Large intestine (tissue), 3 donors: Measurements from ENCODE around the gene MIPOL1. TPM values are rescaled to one million over a fixed set of nuclear protein-coding genes. Genes with fewer than 3 reads are reported as not detected.
"Not testable (repeated sequence)": the region's sequence is repeated elsewhere in the genome, so short reads cannot be mapped to it uniquely, and the experiment has no call there.

Experiments
- DNase-seq, 2 donors: peaks; one replicate each; pipeline versions ENCODE4 v3.0.0 to v3.0.0-alpha.2; 2013
- H3K27ac ChIP-seq: one replicate; pipeline ENCODE4 v1.5.1; 2013; ENCODE audit warnings: low read length
- H3K27me3 ChIP-seq: 2 replicates; pipeline ENCODE4 v1.6.1; 2013; ENCODE audit warnings: low read length; ENCODE audit not compliant: control insufficient read depth, insufficient read depth
- H3K36me3 ChIP-seq: 2 replicates; pipeline ENCODE4 v1.6.1; 2013; ENCODE audit warnings: low read length; ENCODE audit not compliant: control insufficient read depth, insufficient read depth
- H3K4me1 ChIP-seq: one replicate; pipeline ENCODE4 v1.6.1; 2013; ENCODE audit warnings: low read length; ENCODE audit not compliant: control insufficient read depth, insufficient read depth
- H3K4me3 ChIP-seq: one replicate; pipeline ENCODE4 v1.5.1; 2013; ENCODE audit warnings: low read length
- H3K9me3 ChIP-seq: one replicate; pipeline ENCODE4 v1.6.1; 2013; ENCODE audit warnings: mild to moderate bottlenecking, low read depth, low read length, moderate library complexity; ENCODE audit not compliant: control insufficient read depth
- WGBS: methylation state at CpG from one replicate; pipeline ENCODE4 v1.1.5; 2013; ENCODE audit warnings: low lambda C conversion rate; ENCODE audit not compliant: insufficient coverage; 5-methylcytosine and 5-hydroxymethylcytosine counted together
- polyA plus RNA-seq: library from polyadenylated mRNA; unstranded; fragments of 120-200 nt; gene quantifications from one replicate; pipeline ENCODE4 v1.2.1, GENCODE V29; 2013

MIPOL1 gene
- polyA plus RNA-seq, 1 donor, result 10.0 TPM

- H3K4me1 ChIP-seq, result no peaks in the 10 kb centered on the region
- no peak overlapping the region for H3K4me3 ChIP-seq
- no peaks in the 10 kb centered on the region for H3K27me3 ChIP-seq
- H3K27ac ChIP-seq, result no peak overlapping the region
- DNase-seq, result peak in 1 of 2 donors; percentile 23
- no peaks in the 10 kb centered on the region for H3K36me3 ChIP-seq
- 88% methylated on average over 2 of the region's 6 CpGs for WGBS
- H3K9me3 ChIP-seq, result no peaks in the 10 kb centered on the region
Measured at GRCh38 chr14:37384870-37385596, 187.3 kb downstream of the MIPOL1 start.

DNA sequence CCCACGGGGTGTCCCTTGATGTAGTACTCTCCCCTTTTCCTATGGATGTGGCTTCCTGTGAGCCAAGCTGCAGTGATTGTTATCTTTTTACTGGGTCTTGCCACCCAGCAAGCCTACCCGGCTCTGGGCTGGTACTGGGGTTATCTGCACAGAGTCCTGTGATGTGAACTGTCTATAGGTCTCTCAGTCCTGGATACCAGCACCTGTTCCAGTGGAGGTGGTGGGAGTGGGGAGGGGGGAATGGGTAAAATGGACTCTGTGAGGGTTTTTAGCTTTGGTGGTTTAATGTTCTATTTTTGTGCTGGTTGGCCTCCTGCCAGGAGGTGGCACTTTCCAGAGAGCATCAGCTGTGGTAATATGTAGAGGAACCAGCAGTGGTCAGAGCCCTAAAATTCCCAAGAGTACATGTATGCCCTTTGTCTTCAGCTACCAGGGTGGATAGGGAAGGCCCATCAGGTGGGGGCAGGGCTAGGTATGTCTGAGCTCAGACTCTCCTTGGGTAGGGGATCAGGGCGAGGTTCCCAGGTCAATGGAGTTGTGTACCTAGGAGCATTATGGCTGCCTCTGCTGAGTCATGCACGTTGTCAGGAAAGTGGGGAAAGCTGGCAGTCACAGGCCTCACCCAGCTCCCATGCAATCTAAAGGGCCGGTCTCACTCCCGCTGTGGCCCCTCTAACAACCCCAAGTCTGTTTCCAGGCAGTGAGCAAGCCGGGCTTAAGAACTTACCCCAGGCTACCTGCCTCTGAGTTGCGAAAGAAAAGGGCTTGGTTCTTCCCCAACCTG is 199.6 kb downstream of the MIPOL1 start:
- not testable (repeated sequence) for H3K4me3 ChIP-seq, H3K36me3 ChIP-seq, H3K4me1 ChIP-seq, H3K9me3 ChIP-seq, H3K27ac ChIP-seq, H3K27me3 ChIP-seq
- no CpG with 5 or more reads among the region's 8 CpGs for WGBS
- peak; percentile 20 to 25 for DNase-seq

GRCh38 chr14:37397941-37398215 is 200.1 kb downstream of the MIPOL1 start:
- H3K27me3 ChIP-seq, result no peaks in the 10 kb centered on the region
- no peaks in the 10 kb centered on the region for H3K36me3 ChIP-seq
- H3K27ac ChIP-seq, result no peak overlapping the region
- H3K9me3 ChIP-seq, result no peaks in the 10 kb centered on the region
- no peaks in the 10 kb centered on the region for H3K4me1 ChIP-seq
- H3K4me3 ChIP-seq, result no peak overlapping the region
- no CpG with 5 or more reads among the region's 3 CpGs for WGBS
- no peak for DNase-seq

GRCh38 chr14:37399517-37399916 is 201.8 kb downstream of the MIPOL1 start:
- H3K36me3 ChIP-seq, result no peaks in the 10 kb centered on the region
- H3K4me3 ChIP-seq, result no peak overlapping the region
- no peak overlapping the region for H3K27ac ChIP-seq
- no peaks in the 10 kb centered on the region for H3K4me1 ChIP-seq
- no peaks in the 10 kb centered on the region for H3K9me3 ChIP-seq
- no peaks in the 10 kb centered on the region for H3K27me3 ChIP-seq
- peak in 1 of 2 donors; percentile 55 for DNase-seq

DNA sequence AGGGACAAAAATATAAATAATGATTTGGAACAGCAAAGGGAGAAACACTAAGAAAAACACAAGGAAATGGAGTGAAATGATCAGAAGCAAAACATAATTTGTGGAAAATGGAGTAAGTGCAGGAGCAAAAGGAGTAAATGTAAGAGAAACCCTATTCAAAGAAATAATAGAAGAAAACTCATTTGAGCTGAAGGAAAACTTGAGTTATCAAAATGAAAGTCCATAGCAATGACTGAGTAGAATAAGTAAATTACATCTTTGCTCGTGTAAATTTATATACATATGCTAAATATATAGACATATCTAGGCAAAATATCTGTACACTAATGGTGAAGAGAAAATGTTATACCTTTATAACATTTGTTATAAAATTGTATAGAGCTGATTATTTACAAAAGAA is 203.4 kb downstream of the MIPOL1 start:
- Histone ChIP-seq H3K27me3 (no peaks in the 10 kb centered on the region), H3K9me3 (no peaks in the 10 kb centered on the region), H3K4me3 (no peak overlapping the region), H3K4me1 (no peaks in the 10 kb centered on the region), H3K36me3 (no peaks in the 10 kb centered on the region), H3K27ac (no peak overlapping the region)
- no peak for DNase-seq
- 100% methylated on average over 1 of the region's 1 CpG for WGBS

DNA sequence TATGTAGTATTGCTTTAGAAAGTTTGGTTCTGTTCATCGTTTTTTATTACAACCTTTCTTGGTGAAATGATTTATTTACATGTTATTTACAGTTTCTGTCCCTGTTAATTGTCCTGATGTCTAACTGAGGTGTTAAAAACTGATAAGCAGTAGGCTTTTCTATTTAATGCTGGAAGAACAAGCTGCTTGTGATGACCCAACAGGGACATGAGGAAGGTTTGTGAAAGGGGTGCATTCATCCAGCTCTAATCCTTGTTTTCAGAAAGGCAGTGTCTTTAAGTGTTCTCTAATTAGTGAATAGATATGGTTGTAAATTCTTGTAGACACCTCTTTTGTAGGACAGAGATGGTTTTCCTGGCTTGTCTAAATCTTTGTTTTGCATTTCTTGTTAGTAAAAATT is 205.9 kb downstream of the MIPOL1 start:
- Histone ChIP-seq H3K27ac (no peak overlapping the region), H3K27me3 (no peaks in the 10 kb centered on the region), H3K36me3 (no peaks in the 10 kb centered on the region), H3K4me1 (no peaks in the 10 kb centered on the region), H3K9me3 (no peaks in the 10 kb centered on the region), H3K4me3 (no peak overlapping the region)
- 100% methylated on average over 1 of the region's 1 CpG for WGBS
- DNase-seq, result no peak

- Histone ChIP-seq H3K36me3 (no peaks in the 10 kb centered on the region), H3K9me3 (no peaks in the 10 kb centered on the region), H3K4me1 (no peaks in the 10 kb centered on the region), H3K27ac (no peak overlapping the region), H3K4me3 (no peak overlapping the region), H3K27me3 (no peaks in the 10 kb centered on the region)
- WGBS, result 92% methylated on average over 2 of the region's 2 CpGs
- DNase-seq, result no peak
Measured at GRCh38 chr14:37406095-37406494, 208.4 kb downstream of the MIPOL1 start.

GRCh38 chr14:37411079-37411735 is 213.5 kb downstream of the MIPOL1 start:
- DNase-seq, result no peak
- no peaks in the 10 kb centered on the region for H3K27me3 ChIP-seq
- 67% methylated on average over 3 of the region's 3 CpGs for WGBS
- no peaks in the 10 kb centered on the region for H3K4me1 ChIP-seq
- no peak overlapping the region for H3K4me3 ChIP-seq
- H3K9me3 ChIP-seq, result no peaks in the 10 kb centered on the region
- H3K36me3 ChIP-seq, result no peaks in the 10 kb centered on the region
- no peak overlapping the region for H3K27ac ChIP-seq

GRCh38 chr14:37413050-37413449 is 215.3 kb downstream of the MIPOL1 start:
- no peaks in the 10 kb centered on the region for H3K27me3 ChIP-seq
- H3K4me3 ChIP-seq, result no peak overlapping the region
- H3K9me3 ChIP-seq, result no peaks in the 10 kb centered on the region
- H3K4me1 ChIP-seq, result no peaks in the 10 kb centered on the region
- no peak overlapping the region for H3K27ac ChIP-seq
- 100% methylated on average over 1 of the region's 1 CpG for WGBS
- no peaks in the 10 kb centered on the region for H3K36me3 ChIP-seq
- no peak for DNase-seq

DNA sequence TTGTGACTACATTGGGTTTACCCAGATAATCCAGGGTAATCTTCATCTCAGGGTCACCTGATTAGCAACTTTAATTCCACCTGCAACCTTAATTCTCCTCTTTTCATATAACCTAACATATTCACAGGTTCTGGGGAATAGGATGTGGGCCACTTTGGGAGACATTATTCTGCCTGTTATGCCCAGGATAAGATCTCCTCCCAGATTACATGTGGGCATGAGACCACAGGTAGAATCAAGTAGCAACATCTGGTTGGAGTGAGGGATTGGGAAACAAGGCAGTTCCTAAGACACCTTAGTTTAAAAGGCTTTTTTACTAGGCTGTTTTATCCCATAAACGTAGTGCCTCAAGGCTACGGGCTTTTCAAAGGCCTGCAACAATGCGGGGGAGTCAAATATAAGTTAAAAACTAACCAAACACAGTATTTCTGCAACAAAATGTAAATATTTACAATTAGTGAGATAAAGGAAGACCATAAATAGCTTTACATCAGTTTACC is 215.8 kb downstream of the MIPOL1 start:
- no peaks in the 10 kb centered on the region for H3K36me3 ChIP-seq
- WGBS, result 33% methylated on average over 3 of the region's 3 CpGs
- no peaks in the 10 kb centered on the region for H3K27me3 ChIP-seq
- no peak overlapping the region for H3K27ac ChIP-seq
- no peaks in the 10 kb centered on the region for H3K4me1 ChIP-seq
- H3K4me3 ChIP-seq, result no peak overlapping the region
- no peak for DNase-seq
- H3K9me3 ChIP-seq, result no peaks in the 10 kb centered on the region
